ENCODE data around the gene KLHDC8A.

Gene KLHDC8A

DNA sequence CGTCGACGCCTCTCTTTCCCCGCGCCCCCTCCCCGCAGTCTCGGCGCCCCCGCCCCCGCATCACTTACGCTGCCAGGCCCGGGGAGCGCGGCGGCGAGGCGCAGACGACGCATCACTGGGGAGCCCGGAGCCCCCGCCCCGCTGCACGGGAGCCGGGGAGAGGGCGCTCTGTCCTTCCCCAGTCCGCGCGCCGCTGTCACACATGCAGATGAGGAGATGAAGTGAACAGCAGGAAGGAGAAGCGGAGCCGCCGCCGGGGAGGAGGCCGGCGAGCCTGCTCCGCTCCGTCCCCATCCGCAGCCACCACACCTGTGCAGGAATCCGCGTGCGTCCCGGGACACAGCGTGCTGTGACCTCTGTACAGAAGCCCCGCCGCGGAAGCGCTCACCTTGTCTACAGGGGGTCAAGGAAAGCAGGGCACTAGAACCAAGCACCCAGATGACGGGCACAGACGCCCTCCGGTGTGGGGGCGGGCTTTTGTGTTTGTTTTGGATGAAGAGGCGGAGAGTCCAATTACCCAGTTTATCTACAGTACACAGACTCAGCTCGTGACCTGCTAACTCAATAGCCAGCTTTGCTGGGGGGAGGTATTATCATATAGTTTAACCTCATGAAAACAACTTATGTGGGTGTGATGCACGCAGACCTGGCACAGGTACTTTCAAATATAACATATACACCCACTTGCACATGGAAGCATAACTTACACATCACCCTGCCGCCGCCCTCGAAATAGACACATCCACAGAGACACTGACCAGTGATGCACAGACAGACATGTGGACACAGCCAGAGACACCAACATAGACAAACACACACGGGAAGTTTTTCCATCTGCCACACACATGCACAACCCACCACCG lies 12.4 kb downstream of the KLHDC8A start:
- DNase-seq (ENCODE audit: low spot score): no peak

DNA sequence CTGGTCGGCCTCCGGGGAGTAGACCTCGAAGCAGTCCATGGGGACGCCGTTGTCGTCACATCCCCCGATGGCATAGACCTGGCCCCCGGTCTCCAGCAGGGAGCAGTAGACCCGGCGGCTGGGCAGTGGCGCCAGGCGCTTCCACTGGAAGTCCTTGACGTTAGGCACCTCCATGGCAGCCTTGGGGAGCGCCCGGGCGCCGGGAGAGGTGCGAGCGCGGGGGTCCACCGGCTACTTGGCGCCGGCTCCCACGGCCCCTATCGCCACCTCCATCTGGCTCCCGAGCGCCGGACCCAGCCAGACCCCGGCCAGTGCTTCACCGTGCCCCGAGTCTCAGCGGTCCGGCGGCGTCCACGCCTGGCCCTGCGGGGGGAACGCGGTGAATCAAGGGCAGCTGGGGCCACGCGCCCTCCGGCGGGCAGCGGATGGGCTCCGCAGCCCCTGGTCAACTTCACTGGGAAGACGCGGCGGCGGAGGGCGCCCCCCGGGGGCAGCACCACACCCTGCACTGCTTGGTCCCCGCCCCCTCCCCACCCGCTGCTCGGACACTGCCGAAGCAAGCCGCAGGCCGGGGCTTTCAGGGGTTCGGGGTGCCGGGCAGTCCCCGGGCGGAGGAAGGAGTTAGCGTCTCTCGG lies 13.2 kb downstream of the KLHDC8A start:
- DNase-seq (ENCODE audit: low spot score): no peak

DNA sequence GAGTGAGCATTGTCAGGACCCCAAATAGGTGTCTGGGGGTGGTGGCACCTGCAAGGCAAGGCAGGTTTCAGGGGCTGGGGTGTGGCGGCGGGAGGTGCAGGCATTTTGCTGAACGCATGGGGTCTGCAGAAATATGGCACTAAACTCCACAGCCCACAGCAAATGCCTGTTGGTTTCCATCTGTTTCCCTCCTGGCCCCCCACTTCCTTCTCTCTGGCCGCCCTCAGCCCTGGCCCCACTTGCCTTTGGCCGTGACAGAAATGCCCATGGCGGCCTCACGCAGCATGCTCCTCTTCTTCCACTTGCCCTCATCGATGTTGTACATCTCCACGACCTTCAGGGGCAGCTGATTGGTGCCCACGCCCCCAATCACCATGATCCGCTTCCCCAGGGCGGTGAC lies 13.7 kb downstream of the KLHDC8A start:
- DNase-seq (ENCODE audit: low spot score): no peak

DNA sequence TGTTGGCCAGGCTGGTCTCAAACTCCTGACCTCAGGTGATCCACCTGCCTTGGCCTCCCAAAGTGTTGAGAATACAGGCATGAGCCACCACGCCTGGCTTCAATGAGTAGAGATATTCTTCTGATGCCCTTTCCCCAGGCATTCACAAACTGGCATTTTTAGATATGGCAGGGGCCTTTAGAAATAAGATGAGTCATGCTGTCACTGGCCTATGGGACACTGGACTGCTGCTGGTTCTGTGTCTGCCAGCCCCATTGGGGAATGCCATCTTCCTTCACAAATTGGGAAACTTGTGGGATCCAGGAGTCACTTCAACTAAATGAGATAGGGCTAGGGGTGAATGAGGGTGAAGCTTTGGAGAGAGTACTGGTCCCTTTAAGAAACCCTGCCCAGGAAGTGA lies 16.0 kb downstream of the KLHDC8A start:
- no peak for DNase-seq (ENCODE audit: low spot score)

DNA sequence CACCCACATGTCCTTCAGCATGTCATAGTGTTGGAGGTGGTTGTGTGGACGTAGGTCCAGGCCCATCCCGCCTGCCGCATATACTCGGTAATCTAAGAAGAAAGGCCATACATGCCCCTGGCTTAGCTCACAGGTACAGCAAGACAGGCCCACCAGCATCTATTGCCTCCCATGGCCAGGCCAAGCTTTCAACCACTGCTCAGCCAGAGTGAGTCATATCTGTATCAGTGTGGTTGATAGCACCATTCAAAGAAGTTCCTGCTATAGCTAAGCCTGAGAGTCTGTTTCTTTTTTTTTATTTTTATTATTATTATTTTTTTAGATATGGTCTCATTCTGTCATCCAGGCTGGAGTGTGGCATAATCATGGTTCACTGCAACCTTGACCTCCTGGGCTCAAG lies 17.0 kb downstream of the KLHDC8A start:
- DNase-seq (ENCODE audit: low spot score): no peak

DNA sequence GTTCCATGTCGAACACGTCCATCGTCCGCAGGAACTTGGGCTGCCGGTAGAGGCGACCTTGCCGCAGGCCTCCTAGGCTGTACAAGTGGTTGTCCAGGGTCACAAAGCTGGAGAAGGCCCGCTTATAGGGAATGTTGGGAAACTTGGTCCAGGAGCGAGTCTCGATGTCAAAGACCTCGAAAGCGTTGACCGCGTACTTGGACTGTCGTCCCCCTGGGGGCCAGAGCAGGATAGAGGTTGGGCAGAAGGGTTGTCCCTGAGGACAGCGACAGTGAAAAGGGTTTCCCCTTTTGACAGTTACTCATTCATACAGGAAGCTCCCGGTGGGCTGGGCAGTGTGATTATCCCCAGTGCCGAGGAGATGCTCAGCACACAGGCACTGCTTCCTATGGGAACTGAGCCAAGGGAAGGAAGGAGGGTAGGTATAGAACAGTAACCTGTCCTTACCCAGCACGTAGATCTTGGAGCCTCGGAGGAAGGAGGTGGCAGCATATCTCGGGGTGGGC lies 17.5 kb downstream of the KLHDC8A start:
- DNase-seq (ENCODE audit: low spot score): no peak

DNA sequence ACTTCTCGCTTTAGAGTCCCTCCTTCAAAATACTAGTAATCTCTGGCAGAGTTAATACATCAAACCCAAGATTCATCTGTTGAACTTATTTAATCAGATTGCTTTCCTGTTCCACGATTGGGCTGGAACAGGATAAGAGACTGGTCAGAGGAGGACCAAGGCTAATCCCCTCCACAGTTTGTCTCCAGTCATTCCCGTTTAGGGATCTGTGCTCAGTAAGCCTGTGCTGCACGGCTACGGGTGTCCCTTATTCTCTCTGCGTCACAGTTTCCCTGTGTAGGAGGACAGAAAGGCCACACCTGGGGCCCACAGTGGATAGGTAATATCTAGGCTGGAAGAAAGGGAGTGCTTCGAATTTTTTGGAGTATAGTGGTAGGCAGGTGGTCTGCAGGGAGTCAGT lies 18.7 kb downstream of the KLHDC8A start:
- no peak for DNase-seq (ENCODE audit: low spot score)

DNA sequence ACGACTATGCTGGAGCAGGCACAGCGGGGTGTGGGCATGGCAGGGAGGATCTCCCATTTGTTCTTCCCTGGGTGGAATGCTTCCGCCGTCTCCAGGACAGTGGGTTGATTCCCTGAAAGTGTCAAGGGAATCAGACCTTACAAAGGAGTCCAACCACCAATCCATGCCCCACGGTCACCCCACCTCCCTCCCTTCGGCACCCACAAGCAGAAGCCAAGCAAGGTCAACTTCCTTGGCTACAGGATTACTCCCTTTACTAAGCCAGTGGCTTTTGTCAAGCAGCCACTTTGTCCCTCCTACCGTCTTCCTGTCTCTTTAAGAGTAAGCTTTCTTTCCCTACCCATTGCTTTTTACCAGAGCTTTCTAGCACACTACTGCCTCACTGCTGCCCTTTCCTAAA lies 19.2 kb downstream of the KLHDC8A start:
- DNase-seq (ENCODE audit: low spot score): no peak

DNA sequence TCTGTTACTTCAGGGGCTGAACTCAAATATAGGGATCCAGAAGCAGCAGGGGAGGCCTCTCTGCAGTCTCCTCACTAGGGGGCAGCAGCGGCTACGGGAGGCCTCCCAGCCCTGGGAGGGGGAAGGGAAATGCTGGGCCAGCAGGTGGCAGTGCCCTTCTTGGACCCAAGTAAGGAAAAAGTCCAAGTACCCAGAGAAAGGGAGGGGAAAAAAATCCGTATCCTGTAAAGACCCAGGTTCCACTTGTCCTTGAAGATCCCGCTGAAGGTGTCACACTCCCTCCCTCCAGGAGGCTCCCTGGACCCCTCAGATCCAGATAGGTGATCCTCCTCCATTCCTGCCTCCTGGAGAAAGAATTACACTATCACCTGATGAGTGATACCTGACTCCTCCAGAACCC lies 21.0 kb downstream of the KLHDC8A start:
- peak; percentile 94 for DNase-seq (ENCODE audit: low spot score)

DNA sequence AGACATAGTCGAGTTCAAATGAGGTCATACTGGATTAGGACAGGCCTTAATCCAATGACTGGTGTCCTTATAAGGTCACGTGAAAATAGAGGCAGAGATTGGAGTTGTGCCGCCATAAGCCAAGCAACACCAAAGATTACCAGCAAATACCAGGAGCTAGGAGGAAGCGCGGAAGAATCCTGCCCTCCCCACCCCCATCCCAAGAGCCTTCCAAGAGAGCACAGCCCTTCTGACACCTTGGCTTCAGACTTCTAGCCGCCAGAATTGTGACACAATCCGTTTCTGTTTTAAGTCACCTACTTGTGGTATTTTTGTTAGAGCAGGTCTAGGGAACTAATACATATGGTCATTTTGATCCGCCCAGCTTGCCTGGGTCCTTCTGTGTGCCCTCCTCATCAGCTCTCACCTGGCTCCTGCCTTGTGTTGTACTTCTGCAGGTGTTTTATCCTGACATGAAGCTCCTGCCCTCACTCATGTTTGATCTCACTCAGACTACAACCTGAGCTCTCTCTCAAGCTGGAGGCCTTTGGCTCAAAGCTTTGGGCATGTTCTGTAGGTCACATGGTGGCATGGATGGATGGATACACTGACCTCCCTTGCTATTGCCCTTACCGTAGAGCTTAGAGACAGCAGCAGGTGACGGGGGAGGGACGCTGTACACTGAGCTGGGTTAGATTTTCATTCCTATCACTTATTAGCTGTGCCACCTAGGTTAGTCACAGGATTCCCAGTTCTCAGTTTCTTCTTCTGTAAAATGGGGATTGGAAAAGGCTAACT lies 24.5 kb downstream of the KLHDC8A start:
- DNase-seq (ENCODE audit: low spot score): no peak

DNA sequence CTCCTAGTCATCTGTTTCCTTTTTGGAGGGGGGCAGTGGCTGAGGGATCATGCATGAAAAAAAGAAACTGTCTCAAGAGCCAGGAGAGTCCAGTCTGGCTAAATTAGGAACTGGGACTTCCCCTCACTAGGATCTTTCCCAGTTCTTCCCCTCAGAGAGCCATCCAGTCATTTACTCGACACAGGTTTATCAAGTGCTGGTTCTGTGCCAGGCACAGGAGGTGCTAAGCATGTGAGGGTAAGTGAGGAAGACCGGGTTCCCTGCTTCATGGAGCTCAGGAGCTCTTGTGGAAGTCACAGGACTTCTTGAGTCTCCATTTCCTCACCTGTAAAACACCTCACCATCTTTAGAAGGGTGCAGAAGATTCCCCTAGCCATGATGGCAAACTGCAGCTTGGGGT lies 26.6 kb downstream of the KLHDC8A start:
- no peak for DNase-seq (ENCODE audit: low spot score)

DNA sequence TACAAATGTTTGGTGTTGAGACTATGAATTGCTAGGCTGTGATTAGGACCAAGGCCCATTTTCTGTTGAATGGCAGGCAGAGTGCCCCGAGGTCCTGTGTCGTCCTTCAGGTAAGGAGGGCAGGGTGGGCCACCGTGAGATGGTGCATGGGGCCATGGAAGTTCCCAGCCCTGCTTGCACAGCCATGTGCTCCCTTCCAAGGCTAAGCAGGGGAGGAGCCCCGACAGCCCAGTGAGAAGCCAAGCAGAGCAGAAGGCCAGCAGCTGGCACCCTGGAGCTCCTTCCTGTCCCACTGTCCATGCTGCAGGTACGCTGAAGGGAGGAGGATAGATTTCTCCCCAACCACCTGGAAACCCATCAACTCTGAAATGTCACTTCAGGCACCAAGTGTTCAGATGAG lies 27.0 kb downstream of the KLHDC8A start:
- DNase-seq (ENCODE audit: low spot score): no peak

DNA sequence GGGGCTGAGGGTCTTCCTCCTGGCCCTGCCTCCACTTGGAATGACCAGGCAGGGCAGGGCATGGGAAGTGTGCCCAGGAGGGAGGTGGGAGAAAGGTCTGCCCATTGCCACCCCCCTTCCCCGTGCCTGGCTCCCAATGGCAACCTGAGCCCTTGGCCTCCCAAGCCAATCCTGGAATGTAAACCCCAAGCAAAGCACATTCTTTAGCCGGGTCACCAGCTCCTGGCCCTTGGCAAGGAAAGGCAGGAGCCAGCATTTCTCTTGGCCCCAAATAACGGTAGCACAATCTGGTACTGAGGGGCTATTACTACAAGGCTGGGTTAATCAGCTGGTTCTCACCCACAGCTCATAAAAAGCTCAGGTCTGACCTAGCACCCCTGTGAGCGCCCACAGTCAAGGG lies 28.2 kb downstream of the KLHDC8A start:
- DNase-seq (ENCODE audit: low spot score): no peak

DNA sequence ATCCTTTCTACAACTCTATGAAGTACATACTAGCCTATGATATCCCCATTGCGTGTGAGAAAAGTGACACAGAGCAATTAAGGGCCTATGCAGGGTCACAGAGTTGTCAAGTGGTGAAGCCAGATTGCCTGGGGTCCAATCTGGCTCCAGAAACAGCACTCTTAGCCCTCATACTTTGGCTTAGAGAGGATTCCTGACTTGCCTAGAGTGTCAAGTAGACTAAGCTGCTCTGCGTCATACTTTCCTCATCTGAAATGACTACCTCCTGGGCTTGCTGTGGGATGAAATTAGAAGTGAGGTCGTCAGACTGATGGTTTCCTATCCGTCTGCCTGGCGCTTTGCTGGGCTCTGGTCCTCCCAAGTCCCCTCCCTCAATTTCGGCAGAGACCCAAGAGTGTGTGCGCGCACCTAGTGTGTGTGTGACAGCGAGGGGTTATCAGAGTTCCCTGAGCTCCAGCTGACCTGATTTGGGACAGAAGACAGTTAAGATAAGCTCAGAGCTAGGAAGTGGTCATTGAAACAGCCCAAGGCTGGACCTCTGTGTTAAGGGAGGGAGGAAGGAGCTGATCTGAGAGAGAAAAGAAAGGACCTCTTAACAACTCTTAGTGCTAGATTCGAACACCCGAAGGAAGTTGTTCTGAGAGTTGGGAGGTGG lies 29.8 kb downstream of the KLHDC8A start:
- DNase-seq (ENCODE audit: low spot score): no peak

DNA sequence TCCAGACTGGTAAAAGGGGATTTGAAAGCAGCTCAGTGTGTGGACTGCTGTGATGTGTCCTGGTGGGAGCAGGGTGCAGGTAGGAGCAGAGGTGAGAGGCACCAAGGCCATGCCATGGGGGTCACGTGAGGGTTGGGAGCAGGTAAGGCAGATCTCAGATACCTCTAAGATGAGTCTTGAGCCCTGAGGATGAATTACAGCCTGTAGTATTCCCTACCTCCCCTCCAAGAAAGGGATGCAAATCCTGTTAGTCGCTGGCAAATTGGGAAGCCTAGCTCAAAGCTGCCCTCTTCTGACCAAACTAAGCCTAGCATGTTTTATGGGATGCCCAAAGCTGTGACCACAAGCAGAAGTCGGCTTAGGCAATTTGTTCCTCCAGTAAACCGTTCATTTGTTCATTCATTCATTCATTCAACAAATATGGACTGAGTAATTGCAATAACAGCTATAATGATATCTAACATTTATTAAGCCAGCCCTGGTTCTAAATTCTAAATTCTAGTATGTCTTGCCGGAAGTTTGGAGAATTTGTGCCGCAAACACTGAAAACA lies 31.3 kb downstream of the KLHDC8A start:
- DNase-seq (ENCODE audit: low spot score): peak; percentile 82

DNA sequence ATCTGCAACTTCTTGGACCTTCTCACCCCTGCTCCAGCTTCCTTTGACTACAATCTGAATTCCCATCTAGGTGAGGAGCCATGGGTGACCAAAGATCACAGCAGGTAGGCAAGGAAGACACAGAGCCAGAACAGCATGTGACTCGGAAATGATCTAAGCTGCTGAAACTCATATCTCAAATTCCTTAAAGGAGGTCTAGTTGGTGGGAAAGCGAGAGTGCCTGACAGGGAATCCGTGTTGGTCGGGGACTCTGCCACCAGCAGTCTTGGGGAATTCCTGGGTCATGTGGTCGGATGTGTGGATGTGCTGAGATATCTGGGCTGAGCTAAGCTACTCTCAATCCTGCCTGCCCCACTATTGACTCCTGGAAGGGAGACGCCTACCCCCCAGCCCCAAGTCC lies 31.9 kb downstream of the KLHDC8A start:
- no peak for DNase-seq (ENCODE audit: low spot score)

DNA sequence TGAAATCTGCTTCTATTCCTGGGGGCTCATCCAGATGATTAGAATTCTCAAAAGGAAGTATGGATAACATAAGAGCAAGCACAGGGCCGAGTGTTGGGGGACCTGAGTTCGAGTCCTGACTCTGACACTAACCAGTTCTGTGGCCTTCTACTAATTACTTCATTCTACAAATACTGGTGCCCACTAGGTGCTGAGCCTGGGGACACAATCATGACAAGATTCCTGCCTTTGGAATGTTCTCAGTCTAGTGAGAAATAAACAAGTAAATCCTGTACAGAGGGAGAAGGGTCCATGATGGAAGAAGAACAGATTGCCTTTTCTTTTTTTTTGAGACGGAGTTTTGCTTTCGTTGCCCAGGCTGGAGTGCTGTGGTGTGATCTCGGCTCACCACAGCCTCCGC lies 32.9 kb downstream of the KLHDC8A start:
- DNase-seq (ENCODE audit: low spot score): no peak

DNA sequence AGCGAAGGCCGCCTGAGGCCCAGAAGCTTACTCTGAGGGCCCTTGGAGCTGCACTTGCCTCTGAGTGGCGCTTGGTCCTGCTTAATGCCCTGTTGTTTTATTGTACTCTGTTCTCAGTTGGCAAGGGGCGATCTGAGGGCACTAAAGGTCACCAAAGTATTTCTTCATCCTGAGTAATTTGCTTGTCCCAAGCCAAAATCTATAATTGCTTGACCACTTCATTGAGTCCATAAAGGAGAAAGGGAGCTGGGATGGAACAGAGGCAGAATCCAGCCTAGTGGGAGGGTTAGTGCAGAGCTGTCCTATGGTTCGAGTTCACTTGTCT lies 34.8 kb downstream of the KLHDC8A start:
- DNase-seq (ENCODE audit: low spot score): no peak

DNA sequence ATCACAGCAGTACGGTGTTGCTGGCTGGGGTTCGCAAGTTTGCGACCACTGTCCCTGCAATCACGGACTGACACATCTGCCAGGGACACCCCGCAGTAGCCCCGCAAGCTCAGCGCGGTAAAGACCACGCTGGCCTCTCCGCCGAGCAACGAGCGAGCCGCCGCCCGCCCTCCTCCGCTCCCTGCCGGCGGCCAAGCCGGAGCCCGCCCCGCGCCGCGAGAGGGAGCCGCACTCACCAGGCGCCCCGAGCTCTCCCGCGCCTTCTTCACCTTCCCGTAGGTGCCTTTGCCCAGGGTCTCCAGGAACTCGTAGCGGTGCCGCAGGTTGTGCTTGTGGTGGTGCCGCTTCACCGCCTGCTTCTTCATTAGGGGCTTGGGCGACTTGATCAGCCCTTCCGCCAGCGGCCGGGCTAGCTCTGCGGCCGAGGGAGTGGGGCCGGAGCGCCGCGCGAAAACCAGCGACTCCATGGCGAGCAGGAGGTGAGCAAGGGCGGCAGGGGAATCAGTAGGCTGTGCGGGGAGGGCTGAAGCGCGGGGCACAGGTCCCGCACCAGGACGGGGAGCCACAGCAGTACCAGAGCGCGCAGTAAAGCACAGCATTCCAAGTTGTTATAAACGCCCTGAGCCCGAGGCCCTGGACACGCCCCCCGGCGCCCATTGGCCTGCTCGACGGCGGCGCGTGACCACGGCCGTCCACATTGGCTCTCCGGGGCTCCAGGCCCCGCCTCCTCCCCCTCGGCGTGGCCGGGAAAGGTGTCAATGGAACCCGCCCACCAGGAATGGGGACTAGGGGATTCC lies 35.4 kb downstream of the KLHDC8A start, which contains the start of gene NUAK2:
Gene NUAK2 (minus strand): TSS at position 584 of the 797 bp plus-strand sequence. CDS start 117 bp downstream, at position 467.
- peak; percentile 94 for DNase-seq (ENCODE audit: low spot score)

DNA sequence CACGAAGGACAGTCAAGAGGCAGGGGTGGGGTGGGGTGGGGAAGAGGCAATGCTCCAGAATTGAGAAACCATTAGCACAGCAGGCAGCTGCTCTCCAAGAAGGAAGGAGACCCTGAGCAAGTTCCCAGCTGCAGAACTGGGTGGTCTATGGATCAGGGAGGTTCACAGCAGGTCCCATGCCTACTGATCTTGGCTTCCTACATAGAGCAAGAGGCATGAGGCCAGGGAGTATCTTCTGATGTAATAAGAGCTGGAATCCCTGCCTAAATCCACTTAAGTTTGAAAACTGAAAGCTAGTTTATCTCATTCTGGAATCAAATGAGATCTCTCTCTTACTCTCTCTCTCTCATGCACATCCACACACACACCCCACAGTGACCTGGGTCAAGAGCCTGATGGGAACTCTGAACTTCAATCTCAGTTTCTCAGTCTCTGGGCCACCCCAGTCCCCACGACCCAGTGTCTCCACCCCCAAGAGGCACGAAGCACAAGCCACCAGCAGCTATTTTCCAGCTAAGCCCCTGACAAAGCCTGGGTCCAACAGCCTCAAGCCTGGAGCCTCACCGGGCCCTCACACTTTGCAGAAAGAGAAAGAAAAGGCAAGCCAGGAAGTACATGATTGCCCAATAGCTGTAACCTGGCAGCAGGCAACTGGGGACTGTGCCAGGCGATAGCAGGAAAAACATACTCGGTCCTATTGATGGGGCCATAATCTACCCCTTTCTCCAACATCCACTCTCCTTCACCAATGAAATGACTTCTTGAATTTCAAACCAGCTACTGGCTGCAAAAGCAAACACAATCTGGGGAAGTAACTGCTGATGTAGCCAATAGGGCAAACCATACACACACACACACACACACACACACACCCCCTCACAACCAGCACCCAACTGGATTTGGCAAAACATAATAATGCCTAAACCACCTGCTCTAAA lies 37.4 kb downstream of the KLHDC8A start:
- DNase-seq (ENCODE audit: low spot score): no peak

Data from D341Med (cell line).